Neural progenitor cell (in vitro differentiated cells): Measurements from ENCODE around the gene CCL20.

Source experiments
- EZH2 ChIP-seq: fragments of 200-600 bp; sonication (generic); IDR thresholded peaks from 2 replicates; pipeline ENCODE4 v1.6.1; 2017; ENCODE audit warnings: antibody characterized with exemption, mild to moderate bottlenecking, moderate library complexity
- TF ChIP-seq, protein P1 (sequence below): fragments of 200-600 bp; sonication (generic); IDR thresholded peaks from 2 replicates; pipeline ENCODE4 v1.5.1; 2017; ENCODE audit warnings: antibody characterized with exemption, mild to moderate bottlenecking

DNA sequence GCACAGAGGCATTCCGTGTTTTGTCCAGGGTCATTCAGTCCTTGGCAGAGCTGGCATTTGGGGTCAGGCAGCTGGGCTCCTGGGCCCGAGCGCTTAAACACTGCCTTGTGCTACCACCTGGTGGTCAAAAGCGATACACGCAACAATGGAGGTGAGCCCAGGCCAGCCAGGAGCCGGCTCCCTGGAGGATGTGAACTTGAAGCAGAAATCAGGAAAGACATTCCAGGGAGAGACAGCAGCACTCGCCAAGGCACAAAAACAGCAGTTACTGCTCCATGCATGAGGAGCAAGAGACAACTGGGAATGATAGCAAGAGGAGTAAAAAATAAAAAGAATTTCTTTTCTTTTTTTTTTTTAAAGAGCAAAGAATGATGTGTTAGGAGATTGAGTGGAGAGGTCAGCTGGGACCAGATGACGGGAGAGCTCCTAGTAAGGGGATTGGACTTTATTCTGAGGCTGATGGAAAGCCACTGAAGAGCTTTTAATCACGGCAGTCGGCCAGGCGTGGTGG is 47.2 kb upstream of the CCL20 start:
- TF ChIP-seq, protein P1, sequence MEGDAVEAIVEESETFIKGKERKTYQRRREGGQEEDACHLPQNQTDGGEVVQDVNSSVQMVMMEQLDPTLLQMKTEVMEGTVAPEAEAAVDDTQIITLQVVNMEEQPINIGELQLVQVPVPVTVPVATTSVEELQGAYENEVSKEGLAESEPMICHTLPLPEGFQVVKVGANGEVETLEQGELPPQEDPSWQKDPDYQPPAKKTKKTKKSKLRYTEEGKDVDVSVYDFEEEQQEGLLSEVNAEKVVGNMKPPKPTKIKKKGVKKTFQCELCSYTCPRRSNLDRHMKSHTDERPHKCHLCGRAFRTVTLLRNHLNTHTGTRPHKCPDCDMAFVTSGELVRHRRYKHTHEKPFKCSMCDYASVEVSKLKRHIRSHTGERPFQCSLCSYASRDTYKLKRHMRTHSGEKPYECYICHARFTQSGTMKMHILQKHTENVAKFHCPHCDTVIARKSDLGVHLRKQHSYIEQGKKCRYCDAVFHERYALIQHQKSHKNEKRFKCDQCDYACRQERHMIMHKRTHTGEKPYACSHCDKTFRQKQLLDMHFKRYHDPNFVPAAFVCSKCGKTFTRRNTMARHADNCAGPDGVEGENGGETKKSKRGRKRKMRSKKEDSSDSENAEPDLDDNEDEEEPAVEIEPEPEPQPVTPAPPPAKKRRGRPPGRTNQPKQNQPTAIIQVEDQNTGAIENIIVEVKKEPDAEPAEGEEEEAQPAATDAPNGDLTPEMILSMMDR: peak; percentile 91
- no peak for TF ChIP-seq EZH2
